GM19438 (cell line): ENCODE measurements around the gene DRG2.

Experiments used
- ATAC-seq: cut with Tn5 transposase; IDR thresholded peaks from one replicate; pipeline ENCODE4 v1.9.1; 2021; ENCODE audit warnings: low read depth; ENCODE audit not compliant: unreplicated experiment

DRG2 gene

DNA sequence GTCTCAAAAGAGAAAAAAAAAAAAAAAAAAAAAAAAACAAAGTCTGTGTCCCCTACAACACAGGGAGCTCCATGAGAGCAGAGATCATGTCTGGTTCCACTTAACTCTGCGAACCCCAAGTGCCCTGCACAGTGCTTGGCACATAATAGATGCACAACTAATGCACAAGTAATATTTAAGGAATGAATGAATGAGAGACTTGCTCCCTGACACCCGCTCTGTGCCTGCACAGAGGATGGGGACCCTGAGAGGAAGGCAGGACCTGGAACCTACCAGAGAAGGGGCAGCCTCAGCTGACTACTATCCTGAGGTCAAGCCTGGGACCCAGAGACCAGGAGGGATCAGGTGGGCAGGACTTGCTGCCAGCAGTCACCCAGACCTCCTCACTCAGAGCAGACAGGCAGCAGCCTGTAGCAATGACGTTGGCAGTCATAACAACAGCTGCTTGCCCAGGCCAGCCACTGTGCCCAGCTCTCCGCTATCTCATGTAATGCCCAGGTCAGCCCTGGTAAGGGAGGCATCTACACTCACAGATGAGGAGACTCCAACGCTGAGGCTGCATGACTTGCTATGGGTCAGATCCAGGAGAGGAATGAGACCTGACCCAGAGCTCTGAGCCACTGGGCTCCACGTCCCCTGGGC is 23.7 kb downstream of the DRG2 start:
- ATAC-seq: no peak

DNA sequence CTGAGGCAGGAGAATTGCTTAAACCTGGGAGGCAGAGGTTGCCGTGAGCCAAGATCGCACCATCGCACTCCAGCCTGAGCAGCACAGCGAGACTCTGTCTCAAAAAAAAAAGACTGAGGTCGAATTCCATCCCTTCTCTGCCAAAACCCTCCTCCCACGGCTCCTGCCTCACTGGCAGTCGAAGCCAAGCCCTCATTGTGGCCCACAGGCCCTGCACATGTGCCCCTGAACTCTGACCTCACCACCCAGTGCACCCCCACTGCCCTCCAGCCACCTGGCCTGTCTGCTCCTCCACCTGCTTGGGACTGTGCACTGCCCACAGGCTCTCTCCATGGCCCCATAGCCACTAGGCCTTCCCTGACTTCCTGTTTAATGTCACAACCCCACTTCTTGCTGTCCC is 27.8 kb downstream of the DRG2 start:
- no peak for ATAC-seq

DNA sequence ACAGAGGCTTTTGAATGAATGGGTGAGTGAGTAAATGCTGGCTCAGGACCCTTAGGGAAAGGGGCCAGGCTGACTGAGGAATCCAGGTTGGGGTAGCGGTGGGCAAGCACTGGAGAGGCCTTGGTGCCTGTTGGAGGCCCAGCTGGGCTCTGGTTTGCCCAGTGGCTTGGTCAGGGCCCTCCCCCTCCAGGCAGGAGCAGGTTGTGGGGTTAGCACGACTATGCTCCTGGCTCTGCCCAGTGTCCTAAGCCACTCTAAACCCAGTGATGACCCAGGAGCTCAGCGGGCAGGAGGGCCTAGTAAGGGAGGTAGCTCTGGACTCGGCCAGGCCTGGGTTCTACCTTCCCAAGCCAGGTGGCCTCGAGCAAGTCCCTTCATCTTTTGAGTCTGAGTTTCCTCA is 28.3 kb downstream of the DRG2 start:
- ATAC-seq: no peak

DNA sequence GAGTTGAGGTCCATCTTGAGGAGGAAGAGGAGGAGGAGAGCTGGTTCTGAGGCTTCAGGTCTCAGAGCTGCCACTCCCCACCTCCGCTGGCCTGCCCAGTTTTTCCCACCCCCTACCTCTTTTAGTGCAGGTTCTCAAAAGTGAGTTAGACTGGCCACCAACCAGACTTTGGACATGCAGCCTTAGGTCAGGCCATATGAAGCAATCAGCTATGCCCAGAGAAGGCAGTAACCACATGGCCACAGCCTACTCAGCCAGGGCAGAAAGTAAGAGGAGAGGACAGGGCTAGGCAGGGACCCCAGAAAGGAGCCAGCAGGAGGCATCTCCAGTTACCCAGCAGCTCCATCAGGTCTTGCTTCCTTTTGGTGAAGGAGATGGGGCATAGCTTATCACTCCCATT is 29.8 kb downstream of the DRG2 start:
- no peak for ATAC-seq

DNA sequence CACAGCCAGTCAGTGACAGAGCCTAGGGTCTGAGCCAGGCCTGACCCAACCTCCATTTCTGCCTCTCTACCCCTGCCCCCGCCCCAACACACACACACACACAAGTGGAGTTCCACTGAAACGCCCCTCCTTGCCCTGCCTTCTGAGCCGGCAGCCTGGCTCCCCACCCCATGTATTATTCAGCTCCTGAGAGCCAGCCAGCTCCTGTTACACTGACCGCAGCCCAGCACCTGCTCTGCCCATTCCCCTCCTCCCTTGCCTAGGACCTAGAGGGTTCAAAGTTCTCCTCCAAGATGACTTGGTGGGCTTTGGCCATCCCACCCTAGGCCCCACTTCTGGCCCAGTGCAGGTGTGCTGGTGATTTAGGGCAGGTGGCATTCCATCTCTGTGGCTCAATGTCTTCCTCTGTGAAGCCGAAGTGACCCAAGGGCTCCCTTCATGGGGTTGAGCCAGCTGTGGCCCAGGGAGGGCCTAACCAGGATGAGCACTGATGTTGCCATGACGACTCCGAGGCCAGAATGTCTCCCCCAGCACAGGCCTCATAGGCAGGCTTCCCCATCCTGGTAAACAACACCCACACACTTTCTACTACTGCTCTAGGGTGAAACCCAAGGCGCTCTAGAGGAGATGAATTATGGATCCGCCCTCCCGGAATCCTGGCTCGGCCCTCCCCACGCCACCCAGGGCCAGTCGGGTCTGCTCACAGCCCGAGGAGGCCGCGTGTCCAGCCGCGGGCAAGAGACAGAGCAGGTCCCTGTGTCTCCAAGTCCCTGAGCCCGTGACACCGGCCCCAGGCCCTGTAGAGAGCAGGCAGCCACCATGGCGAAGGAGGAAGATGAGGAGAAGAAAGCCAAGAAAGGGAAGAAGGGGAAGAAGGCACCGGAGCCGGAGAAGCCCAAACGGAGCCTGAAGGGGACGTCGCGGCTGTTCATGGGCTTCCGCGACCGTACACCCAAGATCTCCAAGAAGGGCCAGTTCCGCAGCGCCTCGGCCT is 30.5 kb downstream of the DRG2 start:
- no peak for ATAC-seq

DNA sequence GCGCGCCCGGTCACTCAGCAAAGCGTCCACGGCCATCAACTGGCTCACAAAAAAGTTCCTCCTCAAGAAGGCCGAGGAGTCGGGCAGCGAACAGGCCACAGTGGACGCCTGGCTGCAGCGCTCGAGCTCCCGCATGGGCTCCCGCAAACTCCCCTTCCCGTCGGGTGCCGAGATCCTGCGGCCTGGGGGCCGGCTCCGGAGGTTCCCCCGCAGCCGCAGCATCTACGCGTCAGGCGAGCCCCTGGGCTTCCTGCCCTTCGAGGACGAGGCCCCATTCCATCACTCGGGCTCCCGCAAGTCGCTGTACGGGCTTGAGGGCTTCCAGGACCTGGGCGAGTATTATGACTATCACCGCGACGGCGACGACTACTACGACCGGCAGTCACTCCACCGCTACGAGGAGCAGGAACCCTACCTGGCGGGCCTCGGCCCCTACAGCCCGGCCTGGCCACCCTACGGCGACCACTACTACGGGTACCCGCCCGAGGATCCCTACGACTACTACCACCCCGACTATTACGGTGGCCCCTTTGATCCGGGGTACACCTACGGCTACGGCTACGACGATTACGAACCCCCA is 31.5 kb downstream of the DRG2 start:
- no peak for ATAC-seq

DNA sequence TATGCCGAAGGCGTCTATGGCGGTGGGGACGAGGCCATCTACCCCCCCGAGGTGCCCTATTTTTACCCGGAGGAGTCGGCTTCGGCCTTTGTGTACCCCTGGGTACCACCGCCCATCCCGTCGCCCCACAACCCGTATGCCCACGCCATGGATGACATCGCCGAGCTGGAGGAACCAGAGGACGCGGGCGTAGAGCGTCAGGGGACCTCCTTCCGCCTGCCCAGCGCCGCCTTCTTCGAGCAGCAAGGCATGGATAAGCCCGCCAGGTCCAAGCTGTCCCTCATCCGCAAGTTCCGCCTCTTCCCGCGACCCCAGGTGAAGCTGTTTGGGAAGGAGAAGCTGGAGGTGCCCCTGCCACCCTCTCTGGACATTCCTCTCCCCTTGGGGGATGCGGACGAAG is 32.2 kb downstream of the DRG2 start:
- no peak for ATAC-seq

DNA sequence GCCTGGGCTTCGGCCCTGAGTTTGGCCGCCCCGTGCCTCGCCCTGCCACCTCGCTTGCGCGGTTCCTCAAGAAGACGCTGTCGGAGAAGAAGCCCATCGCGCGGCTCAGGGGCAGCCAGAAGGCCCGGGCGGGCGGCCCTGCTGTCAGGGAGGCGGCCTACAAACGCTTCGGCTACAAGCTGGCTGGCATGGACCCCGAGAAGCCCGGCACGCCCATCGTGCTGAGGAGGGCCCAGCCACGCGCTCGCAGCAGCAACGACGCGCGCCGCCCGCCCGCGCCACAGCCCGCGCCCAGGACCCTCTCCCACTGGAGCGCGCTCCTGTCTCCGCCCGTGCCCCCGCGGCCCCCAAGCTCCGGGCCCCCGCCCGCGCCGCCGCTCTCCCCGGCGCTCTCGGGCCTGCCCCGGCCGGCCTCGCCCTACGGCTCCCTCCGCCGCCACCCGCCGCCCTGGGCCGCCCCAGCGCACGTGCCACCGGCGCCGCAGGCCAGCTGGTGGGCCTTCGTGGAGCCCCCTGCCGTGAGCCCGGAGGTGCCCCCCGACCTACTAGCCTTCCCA is 32.8 kb downstream of the DRG2 start:
- no peak for ATAC-seq

DNA sequence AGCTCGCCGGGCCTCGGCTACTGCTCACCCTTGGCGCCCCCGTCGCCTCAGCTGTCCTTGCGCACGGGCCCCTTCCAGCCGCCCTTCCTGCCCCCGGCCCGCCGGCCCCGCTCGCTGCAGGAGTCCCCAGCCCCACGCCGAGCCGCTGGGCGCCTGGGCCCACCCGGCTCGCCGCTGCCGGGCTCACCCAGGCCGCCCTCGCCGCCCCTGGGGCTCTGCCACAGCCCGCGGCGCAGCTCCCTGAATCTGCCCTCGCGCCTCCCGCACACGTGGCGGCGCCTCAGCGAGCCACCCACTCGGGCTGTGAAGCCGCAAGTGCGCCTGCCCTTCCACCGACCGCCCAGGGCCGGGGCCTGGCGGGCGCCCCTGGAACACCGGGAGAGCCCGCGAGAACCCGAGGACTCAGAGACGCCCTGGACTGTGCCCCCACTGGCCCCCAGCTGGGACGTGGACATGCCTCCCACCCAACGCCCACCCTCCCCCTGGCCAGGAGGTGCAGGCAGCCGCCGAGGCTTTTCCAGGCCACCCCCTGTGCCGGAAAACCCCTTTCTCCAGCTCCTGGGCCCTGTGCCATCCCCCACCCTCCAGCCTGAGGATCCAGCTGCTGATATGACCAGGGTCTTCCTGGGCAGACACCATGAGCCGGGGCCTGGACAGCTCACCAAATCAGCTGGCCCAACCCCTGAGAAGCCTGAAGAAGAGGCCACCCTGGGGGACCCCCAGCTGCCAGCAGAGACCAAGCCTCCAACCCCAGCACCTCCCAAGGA is 33.6 kb downstream of the DRG2 start:
- ATAC-seq: no peak

DNA sequence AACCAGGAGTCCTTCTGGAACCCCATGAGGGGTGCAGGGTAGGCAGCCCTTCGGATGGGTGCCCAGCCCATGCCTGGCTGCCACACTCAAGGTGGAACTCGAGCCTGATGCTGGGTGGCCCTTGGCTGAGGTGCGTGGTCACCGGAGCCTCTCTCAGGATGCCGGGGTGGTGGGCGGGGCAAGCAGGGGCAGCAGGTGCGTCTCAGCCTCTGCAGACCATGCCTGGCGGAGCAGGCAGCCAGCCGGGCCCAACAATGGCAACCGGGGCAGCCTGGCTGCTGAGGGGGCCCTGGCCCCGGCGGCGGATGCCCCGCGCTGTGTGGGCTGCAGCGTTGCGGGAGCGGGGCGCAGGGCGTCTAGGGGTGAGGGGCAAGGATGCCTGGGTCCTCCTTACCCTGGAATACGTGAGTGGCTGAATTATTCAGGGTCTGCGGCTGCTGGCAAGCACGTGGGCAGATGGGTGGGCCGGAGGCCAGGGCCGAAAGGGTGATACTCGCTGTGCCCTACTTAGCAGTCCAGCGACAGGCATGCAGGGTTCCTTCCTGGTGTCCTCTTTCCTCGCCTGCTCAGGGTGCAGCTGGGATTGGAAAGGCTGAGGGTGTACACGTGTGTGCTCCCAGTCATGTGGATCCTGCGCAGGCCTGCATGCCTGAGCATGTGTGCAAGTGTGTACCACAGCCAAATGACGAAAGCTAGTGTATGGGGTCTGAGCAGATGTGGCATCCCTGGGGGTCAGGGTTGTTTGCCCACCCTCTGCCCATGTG is 35.4 kb downstream of the DRG2 start:
- ATAC-seq: no peak

DNA sequence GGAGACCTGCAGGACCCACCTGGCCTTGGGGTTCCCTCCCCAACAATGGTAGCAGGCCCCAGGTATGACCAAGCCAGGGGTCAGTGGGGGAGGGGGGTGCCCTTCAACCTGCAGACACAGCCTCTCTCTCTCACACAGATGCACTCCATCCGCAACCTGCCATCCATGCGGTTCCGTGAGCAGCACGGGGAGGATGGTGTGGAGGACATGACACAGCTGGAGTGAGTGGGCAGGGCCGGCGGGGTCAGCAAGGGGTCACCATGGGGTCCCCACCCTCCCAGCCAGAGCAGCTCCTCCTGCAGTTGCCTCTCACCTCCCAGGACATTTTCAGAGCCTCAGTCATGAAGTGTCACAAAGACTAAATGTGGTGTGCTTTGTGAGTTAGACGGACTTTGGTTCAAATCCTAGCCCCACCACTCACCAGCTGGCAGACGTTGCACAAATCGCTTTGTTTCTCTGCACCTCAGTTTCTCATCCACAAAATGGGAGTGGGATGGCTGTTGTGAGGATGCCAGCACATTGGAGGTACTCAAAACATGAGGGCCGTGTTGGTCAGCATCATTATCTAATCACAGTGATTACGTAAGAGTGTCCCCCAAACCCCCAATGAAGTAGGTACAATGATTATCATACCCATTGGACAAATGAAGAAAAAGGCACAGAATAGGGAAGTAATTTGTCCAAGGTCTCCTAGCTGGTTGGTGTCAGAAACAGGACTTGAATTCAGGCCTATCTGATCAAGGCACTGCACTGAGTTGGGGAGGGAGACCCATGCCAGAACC is 36.8 kb downstream of the DRG2 start:
- no peak for ATAC-seq

DNA sequence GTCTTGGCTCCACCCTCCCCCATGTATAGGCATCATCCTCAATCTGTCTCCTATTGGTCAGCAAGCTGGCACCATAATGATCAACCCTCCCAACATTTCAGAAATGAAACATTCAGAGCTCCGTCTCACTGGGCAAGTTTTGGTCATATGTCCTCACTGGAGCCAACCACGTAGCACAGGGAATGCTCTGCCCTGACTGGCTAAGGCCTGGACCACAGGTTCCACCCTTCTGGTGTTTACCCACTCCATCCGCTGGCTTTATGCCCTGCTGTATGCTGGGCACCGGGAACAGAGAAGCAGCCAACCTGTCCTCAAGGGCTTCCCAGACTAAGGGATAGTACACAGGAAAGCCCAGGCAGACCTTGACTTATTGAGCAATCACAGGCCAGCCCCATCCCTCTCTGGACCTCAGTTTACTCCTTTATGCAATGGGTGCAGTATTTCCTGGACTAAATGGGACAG is 41.3 kb downstream of the DRG2 start:
- ATAC-seq: no peak

DNA sequence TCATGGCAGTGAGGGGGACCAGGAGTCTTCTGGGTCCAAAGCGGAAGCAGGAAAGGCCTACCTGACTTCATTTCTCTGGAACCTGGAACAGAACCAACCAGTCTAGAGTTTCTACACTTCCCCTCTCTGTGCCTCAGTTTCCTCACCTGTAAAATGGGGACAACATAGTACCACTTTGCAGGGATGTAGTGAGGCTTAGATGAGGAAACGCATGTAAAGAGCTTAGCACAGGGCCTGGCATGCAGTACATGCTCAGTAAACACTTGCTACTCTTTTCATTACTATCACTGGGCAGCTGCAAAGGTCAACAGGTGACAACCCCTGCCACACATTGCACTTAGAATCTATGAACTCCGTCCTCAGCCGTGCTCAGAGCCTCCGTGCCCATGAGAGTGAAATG is 45.0 kb downstream of the DRG2 start:
- no peak for ATAC-seq

DNA sequence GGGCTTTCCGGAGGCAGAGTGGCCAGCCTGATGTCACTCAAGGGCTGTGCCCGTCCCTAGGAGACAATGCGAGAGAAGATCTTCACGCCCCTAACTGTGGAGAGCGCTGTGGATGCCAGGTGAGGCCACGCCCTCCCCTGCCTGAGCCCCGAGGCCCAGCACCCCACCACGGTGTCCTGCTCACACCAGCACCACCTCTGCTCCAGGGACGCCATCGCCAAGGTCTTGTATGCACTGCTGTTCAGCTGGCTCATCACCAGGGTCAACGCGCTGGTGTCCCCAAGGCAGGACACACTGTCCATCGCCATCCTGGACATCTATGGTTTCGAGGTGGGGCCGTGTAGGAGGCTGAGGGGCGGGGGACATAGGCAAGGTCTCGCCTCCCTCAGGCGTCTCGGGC is 48.6 kb downstream of the DRG2 start:
- ATAC-seq: no peak

DNA sequence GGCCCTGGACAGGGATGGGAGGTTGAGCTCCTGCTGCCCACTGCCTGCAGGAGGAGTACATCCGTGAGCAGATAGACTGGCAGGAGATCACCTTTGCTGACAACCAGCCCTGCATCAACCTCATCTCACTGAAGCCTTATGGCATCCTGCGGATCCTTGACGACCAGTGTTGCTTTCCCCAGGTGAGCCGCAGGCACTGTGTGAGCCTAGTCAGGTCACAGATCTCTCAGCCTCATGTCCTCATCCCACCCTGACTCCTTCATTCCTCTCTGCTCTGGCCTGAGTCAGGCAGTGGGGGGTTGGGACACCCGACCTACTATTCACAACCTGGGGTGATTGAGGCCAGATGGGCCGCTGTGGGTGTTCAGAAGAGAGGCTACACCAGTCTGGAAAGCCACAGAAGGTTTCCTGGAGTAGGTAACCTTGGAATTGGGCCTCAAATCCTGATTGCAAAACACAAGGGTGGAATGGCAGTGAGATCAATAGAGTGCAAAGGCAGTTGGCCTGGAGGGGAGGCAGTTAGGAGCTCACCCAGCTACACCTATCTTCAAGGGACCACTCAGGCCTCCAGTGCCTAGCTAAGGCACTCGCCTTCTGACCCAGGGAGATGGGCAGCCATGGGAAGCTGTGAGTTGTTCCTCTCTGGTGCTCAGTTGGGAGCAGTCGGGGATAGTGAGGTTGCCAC is 50.5 kb downstream of the DRG2 start:
- no peak for ATAC-seq

DNA sequence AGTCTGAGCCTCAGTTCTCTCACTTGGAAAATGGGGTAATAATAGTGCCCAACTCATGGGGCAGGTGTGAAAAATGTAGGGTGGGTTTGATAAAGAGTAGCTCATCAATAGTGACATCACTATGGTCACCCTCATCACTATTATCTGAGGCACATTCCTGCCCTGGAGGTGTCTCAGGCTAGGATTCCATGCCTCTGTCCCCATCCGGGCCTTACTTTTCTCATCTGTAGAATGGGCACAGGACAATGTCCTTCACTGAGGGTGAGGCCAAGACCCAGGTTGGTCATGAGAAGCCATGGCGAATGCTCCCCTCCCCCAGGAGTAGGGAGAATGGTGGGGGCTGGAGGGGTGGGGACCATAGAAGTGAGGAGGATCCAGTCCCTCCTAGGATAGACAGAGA is 51.3 kb downstream of the DRG2 start:
- no peak for ATAC-seq

DNA sequence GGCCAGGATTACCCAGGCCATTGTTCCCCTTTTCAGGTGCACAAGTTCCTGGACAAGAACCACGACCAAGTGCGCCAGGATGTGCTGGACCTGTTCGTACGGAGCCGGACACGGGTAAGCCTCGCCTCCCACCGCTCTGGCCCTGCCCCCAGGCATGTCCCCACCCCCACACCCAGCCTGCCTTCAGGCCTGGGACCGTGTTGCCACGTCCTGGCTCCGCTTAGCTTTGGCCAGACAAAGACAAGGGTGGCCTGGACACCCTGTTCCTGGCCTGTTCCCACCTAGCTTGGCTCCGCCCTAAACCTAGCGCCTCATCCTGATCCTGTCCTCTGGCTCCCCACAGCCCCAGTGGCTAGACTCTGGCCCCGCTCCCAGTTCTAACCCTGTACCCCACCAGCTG is 51.8 kb downstream of the DRG2 start:
- ATAC-seq: no peak

DNA sequence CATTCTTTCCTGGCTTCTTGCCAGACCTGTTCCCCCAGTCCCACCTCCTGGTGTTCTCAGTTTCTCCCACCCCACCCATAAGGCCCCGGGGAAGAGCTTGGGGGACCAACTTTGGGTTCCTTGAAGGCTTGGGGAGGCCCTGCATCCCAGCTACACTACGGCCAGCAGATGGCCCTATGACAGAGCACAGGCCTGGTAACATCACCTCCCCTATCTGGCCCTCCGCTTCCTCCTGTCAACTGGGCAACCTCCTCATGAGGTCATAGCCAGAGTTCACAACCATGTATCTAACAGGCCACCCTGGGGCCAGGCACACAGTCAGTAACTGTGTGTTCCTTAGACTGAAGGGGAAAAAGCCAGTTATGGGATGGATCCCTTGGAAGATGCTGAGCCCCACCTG is 52.2 kb downstream of the DRG2 start:
- no peak for ATAC-seq
